Activated naive CD8-positive, alpha-beta T cell (primary cell): ENCODE results near the gene APC.
A peak's percentile ranks its signal among the peaks of the same experiment; 100 is the strongest.
"Not testable (repeated sequence)": the region's sequence is repeated elsewhere in the genome, so short reads cannot be mapped to it uniquely, and the experiment has no call there.

Experiments used
- H3K27ac Mint-ChIP-seq: one replicate; pipeline ENCODE4 v1.8.0; 2021; ENCODE audit warnings: mixed read lengths
- H3K27me3 Mint-ChIP-seq: one replicate; pipeline ENCODE4 v1.8.0; 2021; ENCODE audit warnings: mixed read lengths
- H3K36me3 Mint-ChIP-seq: one replicate; pipeline ENCODE4 v1.8.0; 2021; ENCODE audit warnings: mixed read lengths
- H3K4me1 Mint-ChIP-seq: one replicate; pipeline ENCODE4 v1.8.0; 2021; ENCODE audit warnings: low read depth, mixed read lengths
- H3K4me3 Mint-ChIP-seq: one replicate; pipeline ENCODE4 v1.8.0; 2021; ENCODE audit warnings: mild to moderate bottlenecking, mixed read lengths
- H3K9me3 Mint-ChIP-seq: one replicate; pipeline ENCODE4 v1.8.0; 2021; ENCODE audit warnings: low read depth, mixed read lengths

The APC gene

DNA sequence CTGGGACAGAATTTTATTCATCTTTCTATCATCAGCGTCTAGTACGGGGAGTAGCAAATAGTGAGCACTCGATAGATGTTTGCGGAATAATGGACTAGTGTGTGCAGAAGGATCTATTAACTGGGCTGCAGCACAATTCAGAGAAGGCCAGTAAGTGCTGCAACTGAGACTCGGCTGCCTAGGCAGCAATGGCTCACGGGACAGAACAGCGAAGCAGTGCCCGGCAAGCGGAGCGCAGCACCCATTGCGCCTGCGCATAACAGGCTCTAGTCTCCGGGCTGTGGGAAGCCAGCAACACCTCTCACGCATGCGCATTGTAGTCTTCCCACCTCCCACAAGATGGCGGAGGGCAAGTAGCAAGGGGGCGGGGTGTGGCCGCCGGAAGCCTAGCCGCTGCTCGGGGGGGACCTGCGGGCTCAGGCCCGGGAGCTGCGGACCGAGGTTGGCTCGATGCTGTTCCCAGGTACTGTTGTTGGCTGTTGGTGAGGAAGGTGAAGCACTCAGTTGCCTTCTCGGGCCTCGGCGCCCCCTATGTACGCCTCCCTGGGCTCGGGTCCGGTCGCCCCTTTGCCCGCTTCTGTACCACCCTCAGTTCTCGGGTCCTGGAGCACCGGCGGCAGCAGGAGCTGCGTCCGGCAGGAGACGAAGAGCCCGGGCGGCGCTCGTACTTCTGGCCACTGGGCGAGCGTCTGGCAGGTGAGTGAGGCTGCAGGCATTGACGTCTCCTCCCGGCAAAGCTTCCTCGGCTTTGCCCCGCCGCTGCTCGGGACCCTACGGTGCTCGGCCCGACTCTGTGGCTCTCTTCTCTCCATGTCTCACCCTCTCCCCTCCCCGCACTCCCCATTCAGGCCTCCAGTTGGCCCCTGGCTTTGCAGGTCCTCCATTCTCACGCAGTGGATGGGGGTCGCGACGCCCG is 30.2 kb upstream of the APC start:
- peak overlapping the region; percentile 94 for H3K4me3 Mint-ChIP-seq
- H3K4me1 Mint-ChIP-seq = peaks cover 52% of the 10 kb centered on the region
- H3K27me3 Mint-ChIP-seq = no peaks in the 10 kb centered on the region
- H3K9me3 Mint-ChIP-seq = no peaks in the 10 kb centered on the region
- peak overlapping the region; percentile 88 for H3K27ac Mint-ChIP-seq
- H3K36me3 Mint-ChIP-seq = no peaks in the 10 kb centered on the region

DNA sequence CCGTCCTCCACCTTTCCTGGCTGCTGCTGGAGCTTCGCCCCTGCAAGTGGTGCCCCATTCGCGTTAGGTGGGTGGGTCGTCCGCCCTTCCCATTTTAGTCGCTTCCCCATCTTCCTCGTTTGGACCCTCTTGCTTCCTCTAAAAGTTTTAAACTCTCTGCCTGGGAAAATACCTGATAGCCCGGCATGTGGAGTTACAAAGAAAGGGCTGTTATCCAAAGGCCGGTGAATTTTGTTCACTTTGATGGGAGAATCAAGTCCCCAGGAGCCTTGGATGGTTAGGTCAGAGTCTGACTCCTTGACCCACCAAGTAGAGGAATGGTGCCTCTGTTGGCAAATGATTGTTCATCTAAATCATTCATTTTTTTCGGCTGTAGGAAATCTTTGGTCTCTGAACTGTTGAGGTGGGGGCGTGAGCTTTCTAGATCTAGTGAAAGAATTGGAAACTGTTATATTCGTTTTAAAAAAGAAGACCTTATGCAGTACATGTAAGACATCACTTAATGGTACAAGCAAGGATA is 29.5 kb upstream of the APC start:
- Mint-ChIP-seq H3K27ac (peak overlapping the region; percentile 88), H3K4me3 (peak overlapping the region; percentile 94), H3K9me3 (no peaks in the 10 kb centered on the region), H3K27me3 (no peaks in the 10 kb centered on the region), H3K4me1 (peaks cover 57% of the 10 kb centered on the region), H3K36me3 (peaks cover 4% of the 10 kb centered on the region)

DNA sequence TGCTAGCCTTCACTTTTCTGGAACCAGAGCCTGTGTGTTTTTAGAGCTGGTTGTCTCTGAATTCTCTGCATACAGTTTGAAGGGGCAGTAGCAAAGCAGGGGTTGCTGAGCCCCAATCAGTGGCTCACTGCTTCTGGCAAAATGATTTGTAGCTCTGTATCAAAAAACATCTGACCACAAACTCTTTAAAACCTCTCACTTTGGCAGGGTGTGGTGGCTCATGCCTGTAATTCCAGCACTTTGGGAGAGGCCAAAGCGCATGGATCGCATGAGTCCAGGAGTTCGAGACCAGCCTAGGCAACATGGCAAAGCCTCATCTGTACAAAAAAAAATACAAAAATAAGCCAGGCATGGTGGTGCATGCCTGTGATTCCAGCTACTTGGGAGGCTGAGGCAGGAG is 28.3 kb upstream of the APC start:
- Mint-ChIP-seq H3K9me3 (no peaks in the 10 kb centered on the region), H3K36me3 (peaks cover 6% of the 10 kb centered on the region), H3K27me3 (no peaks in the 10 kb centered on the region)

DNA sequence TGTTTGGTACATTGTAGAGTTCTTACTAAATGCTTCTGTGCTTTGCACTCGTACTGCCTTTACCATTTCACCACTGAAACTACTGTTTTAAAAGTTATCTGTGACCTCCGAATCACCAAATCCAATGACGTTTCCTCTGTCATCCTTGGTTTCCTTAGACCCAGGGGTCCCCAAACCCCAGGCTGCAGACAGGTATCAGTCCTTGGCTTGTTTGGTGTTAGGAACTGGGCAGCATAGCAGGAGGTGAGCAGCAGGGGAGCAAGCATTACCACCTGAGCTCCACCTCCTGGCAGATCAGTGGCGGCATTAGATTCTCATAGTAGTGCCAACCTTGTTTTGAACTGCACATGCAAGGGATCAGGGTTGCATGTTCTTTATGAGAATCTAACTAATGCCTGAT is 26.8 kb upstream of the APC start:
- H3K27me3 Mint-ChIP-seq = no peaks in the 10 kb centered on the region

More for the DNA sequence above, 28.3 kb upstream of the APC start:
- H3K4me1 Mint-ChIP-seq = peaks cover 64% of the 10 kb centered on the region
- H3K4me3 Mint-ChIP-seq = peak overlapping the region; percentile 94
- no peak overlapping the region for H3K27ac Mint-ChIP-seq

DNA sequence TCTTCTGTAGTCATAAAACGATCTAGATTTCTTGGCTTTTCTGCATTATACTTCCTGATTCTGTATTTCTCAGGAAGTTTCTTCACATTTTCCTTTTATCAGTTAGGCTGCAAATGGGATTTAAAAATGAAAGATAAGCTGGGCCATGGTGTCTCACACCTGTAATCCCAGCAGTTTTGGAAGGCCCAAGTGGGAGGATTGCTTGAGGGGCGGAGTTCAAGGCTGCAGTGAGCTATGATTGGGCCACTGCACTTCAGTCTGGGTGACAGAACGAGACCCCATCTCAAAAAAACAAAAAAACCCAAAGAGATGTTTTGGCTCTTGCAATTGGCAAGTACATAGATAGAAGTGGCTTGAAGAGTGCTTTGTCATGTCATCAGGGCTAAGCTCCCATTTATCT is 26.2 kb upstream of the APC start:
- Mint-ChIP-seq H3K9me3 (no peaks in the 10 kb centered on the region), H3K4me3 (no peak overlapping the region), H3K27ac (no peak overlapping the region), H3K4me1 (peaks cover 77% of the 10 kb centered on the region), H3K27me3 (no peaks in the 10 kb centered on the region), H3K36me3 (peaks cover 8% of the 10 kb centered on the region)

More for the DNA sequence above, 26.8 kb upstream of the APC start:
- Mint-ChIP-seq H3K27ac (no peak overlapping the region), H3K4me3 (no peak overlapping the region), H3K9me3 (no peaks in the 10 kb centered on the region), H3K4me1 (peaks cover 76% of the 10 kb centered on the region), H3K36me3 (peaks cover 8% of the 10 kb centered on the region)

DNA sequence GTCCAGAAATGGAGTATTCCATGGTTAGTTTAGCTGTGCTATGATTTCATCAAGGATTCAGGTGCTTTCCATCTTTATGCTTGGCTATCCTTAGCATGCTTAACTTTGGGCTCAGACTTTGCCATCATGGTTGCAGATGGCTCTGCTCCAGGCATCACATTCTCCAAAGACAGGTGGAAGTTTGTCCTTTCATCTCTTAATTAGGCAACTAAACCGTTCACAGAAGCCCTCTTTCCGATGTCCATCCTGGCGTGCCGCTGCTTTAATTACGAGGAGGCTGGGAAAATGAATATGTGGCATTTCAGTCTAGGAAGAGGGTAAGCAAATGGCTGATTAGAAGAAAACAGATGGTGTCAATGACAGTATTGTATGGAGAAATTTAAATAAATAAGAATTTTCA is 24.5 kb upstream of the APC start:
- Mint-ChIP-seq H3K36me3 (peaks cover 10% of the 10 kb centered on the region), H3K27me3 (no peaks in the 10 kb centered on the region), H3K4me3 (no peak overlapping the region), H3K27ac (no peak overlapping the region), H3K9me3 (no peaks in the 10 kb centered on the region), H3K4me1 (peaks cover 77% of the 10 kb centered on the region)

DNA sequence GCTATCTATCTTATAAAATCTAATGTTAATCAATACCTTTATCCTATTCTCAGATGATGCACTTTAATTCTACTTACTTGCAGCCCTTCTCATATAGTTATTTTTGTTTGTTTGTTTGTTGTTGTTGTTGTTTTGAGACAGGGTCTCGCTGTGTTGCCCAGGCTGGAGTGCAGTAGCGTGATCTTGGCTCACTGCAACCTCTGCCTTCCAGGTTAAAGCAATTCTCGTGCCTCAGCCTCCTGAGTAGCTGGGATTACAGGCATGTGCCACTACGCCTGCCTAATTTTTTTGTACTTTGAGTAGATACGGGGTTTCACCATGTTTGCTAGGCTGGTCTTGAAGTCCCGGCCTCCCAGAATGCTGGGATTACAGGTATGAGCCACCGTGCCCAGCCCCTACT is 20.8 kb upstream of the APC start:
- peaks cover 66% of the 10 kb centered on the region for H3K4me1 Mint-ChIP-seq
- not testable (repeated sequence) for H3K9me3 Mint-ChIP-seq, H3K27ac Mint-ChIP-seq, H3K4me3 Mint-ChIP-seq, H3K27me3 Mint-ChIP-seq
- H3K36me3 Mint-ChIP-seq = peaks cover 18% of the 10 kb centered on the region

DNA sequence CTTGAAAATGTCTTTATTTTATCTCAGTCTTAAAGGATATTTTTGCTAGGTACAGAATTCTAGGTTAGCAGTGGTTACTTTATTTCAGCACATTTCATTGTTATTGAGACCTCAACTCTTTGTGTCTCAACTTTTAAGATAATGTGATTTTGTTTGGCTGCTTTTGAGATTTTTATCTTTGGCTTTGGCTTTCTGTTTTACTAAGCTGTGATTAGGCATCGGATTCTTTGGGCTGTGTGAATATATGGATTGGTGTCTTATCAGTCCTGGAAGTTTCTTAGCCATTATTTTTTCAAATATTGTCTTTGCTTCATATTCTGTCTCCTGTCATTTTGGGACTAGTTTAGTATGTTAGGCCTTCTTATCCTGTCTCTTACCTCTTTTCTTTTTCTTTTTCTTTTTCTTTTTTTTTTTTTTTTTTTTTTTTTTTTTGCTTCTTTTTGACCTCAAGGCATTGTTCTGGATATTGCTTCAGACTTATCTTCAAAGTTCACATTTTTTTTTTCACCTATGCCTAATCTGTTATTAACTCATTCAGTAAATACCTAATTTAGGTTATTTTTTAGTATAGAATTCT is 20.1 kb upstream of the APC start:
- Mint-ChIP-seq H3K27ac (no peak overlapping the region), H3K4me1 (peaks cover 66% of the 10 kb centered on the region), H3K36me3 (peaks cover 17% of the 10 kb centered on the region), H3K4me3 (no peak overlapping the region), H3K9me3 (no peaks in the 10 kb centered on the region), H3K27me3 (no peaks in the 10 kb centered on the region)

DNA sequence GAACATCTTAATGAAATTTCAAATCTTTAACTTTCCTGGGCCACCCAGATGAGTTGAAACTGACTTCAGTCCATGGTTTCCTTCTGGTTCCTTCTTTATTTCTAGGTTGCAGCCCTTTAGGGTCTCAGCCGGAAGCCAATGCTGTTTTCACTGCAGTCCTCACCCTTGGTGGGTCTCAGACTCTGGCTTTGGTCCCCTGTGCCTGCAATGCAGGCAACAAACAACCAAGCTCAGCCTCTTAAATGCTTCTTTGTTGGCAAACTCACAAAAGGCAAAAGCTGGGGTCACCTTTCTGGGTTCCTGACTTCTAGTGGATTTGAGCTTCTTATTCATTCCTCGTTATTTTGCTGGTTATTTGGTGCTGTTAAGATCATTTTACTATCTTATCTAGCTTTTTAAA is 19.3 kb upstream of the APC start:
- Mint-ChIP-seq H3K36me3 (peaks cover 13% of the 10 kb centered on the region), H3K4me1 (peaks cover 69% of the 10 kb centered on the region), H3K4me3 (no peak overlapping the region), H3K9me3 (no peaks in the 10 kb centered on the region), H3K27ac (no peak overlapping the region), H3K27me3 (no peaks in the 10 kb centered on the region)

DNA sequence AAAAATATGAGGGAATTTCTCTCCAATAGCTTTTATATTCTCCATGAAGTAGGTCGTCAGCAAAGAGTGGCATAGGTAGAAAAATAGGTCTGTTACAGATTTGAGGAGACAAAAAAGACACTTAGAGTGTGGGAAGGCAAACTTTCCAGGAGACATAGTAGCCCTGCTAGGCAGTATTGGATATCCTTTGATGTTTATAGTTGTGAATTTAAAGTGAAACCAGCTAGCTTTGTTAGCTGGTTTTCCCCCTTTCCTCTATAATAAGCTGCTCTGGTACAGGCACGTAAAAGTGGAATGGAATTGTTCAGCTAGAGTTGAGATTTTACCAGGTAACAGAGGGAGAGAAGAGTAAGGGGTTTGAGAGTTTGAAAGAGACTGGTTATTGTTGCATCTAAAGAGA is 17.1 kb upstream of the APC start:
- Mint-ChIP-seq H3K27me3 (no peaks in the 10 kb centered on the region), H3K27ac (no peak overlapping the region), H3K9me3 (no peaks in the 10 kb centered on the region), H3K36me3 (peaks cover 11% of the 10 kb centered on the region), H3K4me1 (peaks cover 66% of the 10 kb centered on the region), H3K4me3 (no peak overlapping the region)

DNA sequence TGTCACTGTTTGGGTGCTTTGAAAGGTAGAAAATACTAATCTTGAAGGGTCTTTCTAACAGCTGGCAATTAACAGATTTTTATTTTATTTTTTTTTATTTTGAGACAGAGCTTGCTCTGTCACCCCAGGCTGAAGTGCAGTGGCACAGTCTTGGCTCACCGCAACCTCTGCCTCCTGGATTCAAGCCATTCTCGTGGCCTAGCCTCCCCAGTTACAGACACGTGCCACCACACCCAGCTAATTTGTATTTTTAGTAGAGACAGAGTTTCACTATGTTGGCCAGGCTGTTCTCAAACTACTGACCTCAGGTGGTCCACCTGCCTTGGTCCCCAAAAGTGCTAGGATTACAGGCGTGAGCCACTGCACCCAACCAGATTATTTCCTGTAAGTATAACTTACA is 12.8 kb upstream of the APC start:
- Mint-ChIP-seq H3K27me3 (no peaks in the 10 kb centered on the region), H3K27ac (no peak overlapping the region), H3K9me3 (no peaks in the 10 kb centered on the region), H3K4me3 (no peak overlapping the region), H3K4me1 (peaks cover 58% of the 10 kb centered on the region), H3K36me3 (peaks cover 3% of the 10 kb centered on the region)

DNA sequence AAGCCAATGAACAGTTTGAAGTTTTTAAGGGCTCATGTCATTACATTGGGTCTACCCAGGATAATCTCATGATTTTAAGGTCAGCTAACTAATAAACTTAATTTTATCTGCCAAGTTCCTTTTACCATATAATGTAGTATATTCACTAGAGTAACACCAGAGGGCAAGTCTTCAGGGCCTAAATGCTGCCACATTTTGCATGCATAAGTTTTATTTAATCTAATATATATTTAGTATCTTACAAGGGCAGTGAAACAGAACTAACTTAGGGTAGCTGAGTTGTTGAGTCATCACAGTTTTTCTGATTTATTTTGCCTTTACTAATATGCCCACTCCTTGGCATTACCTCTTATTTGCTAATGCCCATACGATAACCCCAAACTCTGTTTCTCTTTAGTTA is 8.1 kb upstream of the APC start:
- Mint-ChIP-seq H3K27me3 (no peaks in the 10 kb centered on the region), H3K4me3 (no peak overlapping the region), H3K36me3 (no peaks in the 10 kb centered on the region), H3K4me1 (peaks cover 18% of the 10 kb centered on the region), H3K27ac (no peak overlapping the region), H3K9me3 (no peaks in the 10 kb centered on the region)

DNA sequence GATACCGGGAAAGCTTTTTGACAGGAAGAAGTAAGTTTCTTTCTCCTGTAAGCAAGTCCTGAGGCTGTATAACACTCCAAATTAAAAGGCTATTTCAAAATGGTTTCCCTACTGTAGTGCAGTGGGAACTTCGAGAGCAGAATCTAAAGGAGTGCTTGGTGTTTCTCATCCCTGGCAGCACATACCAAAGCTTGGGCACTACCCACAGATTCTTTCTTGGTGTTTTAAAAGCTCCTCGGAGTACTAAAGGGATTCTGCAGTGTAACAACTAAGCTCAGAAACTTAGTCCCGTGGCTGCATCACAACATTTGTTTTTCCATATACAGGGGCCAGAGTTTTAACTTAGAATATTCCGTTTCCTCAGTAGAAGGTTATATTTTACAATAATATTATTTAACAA is 5.6 kb upstream of the APC start:
- Mint-ChIP-seq H3K36me3 (no peaks in the 10 kb centered on the region), H3K4me3 (no peak overlapping the region), H3K9me3 (no peaks in the 10 kb centered on the region), H3K27me3 (no peaks in the 10 kb centered on the region), H3K27ac (no peak overlapping the region), H3K4me1 (peaks cover 15% of the 10 kb centered on the region)

DNA sequence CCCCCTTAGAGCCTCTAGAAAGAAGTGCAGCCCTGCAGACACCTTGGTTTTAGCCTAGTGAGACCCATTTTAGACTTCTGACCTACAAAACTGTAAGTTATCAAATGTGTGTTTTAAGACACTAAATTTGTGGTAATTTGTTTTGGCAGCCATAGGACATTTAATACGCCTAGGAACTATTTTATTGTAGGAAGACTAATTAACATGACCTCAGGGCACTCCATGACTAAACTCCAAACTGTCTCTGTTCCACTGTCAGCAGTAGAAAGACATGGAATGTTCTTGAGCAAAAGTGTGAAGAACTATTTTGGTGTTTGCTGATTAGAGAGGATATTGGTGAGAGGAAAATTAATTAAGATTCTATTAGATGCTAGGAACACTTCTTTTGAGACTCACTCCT is 4.1 kb upstream of the APC start:
- Mint-ChIP-seq H3K4me3 (no peak overlapping the region), H3K36me3 (no peaks in the 10 kb centered on the region), H3K27me3 (no peaks in the 10 kb centered on the region), H3K4me1 (peaks cover 23% of the 10 kb centered on the region), H3K9me3 (no peaks in the 10 kb centered on the region), H3K27ac (no peak overlapping the region)

DNA sequence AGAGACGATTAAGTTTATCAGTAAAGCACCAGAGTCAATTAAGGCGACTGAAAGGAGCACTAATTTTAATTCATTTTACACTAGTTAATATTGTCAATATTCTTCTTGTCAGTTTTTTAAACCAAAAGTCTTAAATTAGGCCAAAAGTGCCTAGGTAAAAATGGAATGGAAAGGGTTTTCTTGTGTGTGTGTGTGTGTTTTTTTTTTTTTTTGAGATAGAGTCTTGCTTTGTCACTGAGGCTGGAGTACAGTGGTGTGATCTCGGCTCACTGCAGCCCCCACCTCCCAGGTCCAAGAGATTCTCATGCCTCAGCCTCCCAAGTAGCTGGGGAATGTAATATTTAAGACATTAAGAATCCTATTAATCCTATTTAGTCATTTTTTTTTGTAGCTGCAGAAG is 3.1 kb upstream of the APC start:
- Mint-ChIP-seq H3K9me3 (no peaks in the 10 kb centered on the region), H3K36me3 (no peaks in the 10 kb centered on the region), H3K4me1 (peaks cover 17% of the 10 kb centered on the region), H3K27ac (no peak overlapping the region), H3K4me3 (no peak overlapping the region), H3K27me3 (no peaks in the 10 kb centered on the region)
